PC-3 (cell line): Measurements from ENCODE around the gene SDF2L1. TPM values are rescaled to one million over a fixed set of nuclear protein-coding genes. Genes with fewer than 3 reads are reported as not detected.

Source experiments
- ATAC-seq: fragments of 200-7000 bp; cut with Tn5 transposase; 2 replicates; pipeline ENCODE4 v1.9.1; 2020; ENCODE audit warnings: mild to moderate bottlenecking, moderate library complexity
- BruUV-seq: library from RNA; stranded (reverse); fragments of 400-500 nt; replicated peaks from 2 replicates; lab custom pipeline; 2021; lab: Mats Ljungman, UMichigan
- CTCF ChIA-PET: fragments of 300-600 bp; sonication (Branson Sonifier 250); formaldehyde crosslinking; loops from one replicate; lab custom pipeline; 2022; ENCODE audit warnings: antibody characterized with exemption; lab: Charles Lee
- POLR2A ChIA-PET: fragments of 300-600 bp; sonication (Branson Sonifier 250); formaldehyde crosslinking; loops from one replicate; lab custom pipeline; 2022; ENCODE audit warnings: antibody characterized with exemption; ENCODE audit not compliant: unreplicated experiment; lab: Charles Lee
- DNase-seq: peaks from one replicate; pipeline ENCODE4 v3.0.0-alpha.2; 2015
- H2AFZ ChIP-seq: fragments of 300-600 bp; sonication (generic); 2 replicates; pipeline ENCODE4 v1.6.0; 2016; ENCODE audit warnings: antibody characterized with exemption, low read length
- H3F3A ChIP-seq: fragments of 300-600 bp; sonication (generic); one replicate; pipeline ENCODE4 v1.6.0; 2017; ENCODE audit warnings: antibody characterized with exemption, low read length, control low read depth, mild to moderate bottlenecking; ENCODE audit not compliant: unreplicated experiment
- H3K27ac ChIP-seq: fragments of 300-600 bp; sonication (generic); 2 replicates; pipeline ENCODE4 v1.5.1; 2016; ENCODE audit warnings: mild to moderate bottlenecking, low read length
- H3K27me3 ChIP-seq: fragments of 300-600 bp; sonication (generic); 2 replicates; pipeline ENCODE4 v1.6.1; 2016; ENCODE audit warnings: low read length, mixed read lengths
- H3K36me3 ChIP-seq: fragments of 300-600 bp; sonication (generic); 2 replicates; pipeline ENCODE4 v1.6.1; 2016; ENCODE audit warnings: low read depth, mixed run types, low read length, mixed read lengths
- H3K4me1 ChIP-seq: fragments of 300-600 bp; sonication (generic); 2 replicates; pipeline ENCODE4 v1.5.1; 2016; ENCODE audit warnings: low read length; ENCODE audit not compliant: insufficient read depth
- H3K4me2 ChIP-seq: fragments of 300-600 bp; sonication (generic); 2 replicates; pipeline ENCODE4 v1.6.0; 2016; ENCODE audit warnings: low read length
- H3K4me3 ChIP-seq: fragments of 300-600 bp; sonication (generic); 2 replicates; pipeline ENCODE4 v1.5.1; 2016; ENCODE audit warnings: mild to moderate bottlenecking, low read length, mixed read lengths
- H3K79me2 ChIP-seq: fragments of 300-600 bp; sonication (generic); 2 replicates; pipeline ENCODE4 v1.6.1; 2017; ENCODE audit warnings: low read length, mixed read lengths
- H3K9ac ChIP-seq: fragments of 300-600 bp; sonication (generic); 2 replicates; pipeline ENCODE4 v1.6.0; 2016; ENCODE audit warnings: mild to moderate bottlenecking, low read length
- H3K9me2 ChIP-seq: fragments of 300-600 bp; sonication (generic); replicated peaks from 2 replicates; pipeline ENCODE4 v1.6.1; 2016; ENCODE audit warnings: mixed run types, low read length, mixed read lengths
- H3K9me3 ChIP-seq: fragments of 300-600 bp; sonication (generic); 2 replicates; pipeline ENCODE4 v1.6.1; 2016; ENCODE audit warnings: low read length, mixed read lengths
- H4K20me1 ChIP-seq: fragments of 300-600 bp; sonication (generic); 2 replicates; pipeline ENCODE4 v1.6.1; 2016; ENCODE audit warnings: low read length, mixed read lengths
- CTCF ChIP-seq: fragments of 300-600 bp; sonication (generic); conservative IDR thresholded peaks from 2 replicates; pipeline ENCODE4 v1.5.1; 2017; ENCODE audit warnings: antibody characterized with exemption, low read depth, mild to moderate bottlenecking, low read length
- EZH2 ChIP-seq: fragments of 300-600 bp; sonication (generic); IDR thresholded peaks from one replicate; pipeline ENCODE4 v1.6.1; 2017; ENCODE audit warnings: antibody characterized with exemption, mild to moderate bottlenecking, low read length; ENCODE audit not compliant: unreplicated experiment
- EZH2phosphoT487 ChIP-seq: fragments of 300-600 bp; sonication (generic); IDR thresholded peaks from 2 replicates; pipeline ENCODE4 v1.6.1; 2018; ENCODE audit warnings: mild to moderate bottlenecking, antibody characterized with exemption, low read length, borderline replicate concordance
- intact Hi-C: fragments of 100-400 bp; cut with micrococcal nuclease; formaldehyde crosslinking; loops from 2 replicates; pipeline ENCODE4 v1.9.0; 2023
- total RNA-seq: library from RNA; depleted of rRNA; stranded (reverse); fragments of >200 nt; gene quantifications from 2 replicates; pipeline ENCODE4 v1.2.3, GENCODE V29; 2014

Gene SDF2L1
- total RNA-seq, 1 experiment from 2014 or later: 180 TPM

DNA sequence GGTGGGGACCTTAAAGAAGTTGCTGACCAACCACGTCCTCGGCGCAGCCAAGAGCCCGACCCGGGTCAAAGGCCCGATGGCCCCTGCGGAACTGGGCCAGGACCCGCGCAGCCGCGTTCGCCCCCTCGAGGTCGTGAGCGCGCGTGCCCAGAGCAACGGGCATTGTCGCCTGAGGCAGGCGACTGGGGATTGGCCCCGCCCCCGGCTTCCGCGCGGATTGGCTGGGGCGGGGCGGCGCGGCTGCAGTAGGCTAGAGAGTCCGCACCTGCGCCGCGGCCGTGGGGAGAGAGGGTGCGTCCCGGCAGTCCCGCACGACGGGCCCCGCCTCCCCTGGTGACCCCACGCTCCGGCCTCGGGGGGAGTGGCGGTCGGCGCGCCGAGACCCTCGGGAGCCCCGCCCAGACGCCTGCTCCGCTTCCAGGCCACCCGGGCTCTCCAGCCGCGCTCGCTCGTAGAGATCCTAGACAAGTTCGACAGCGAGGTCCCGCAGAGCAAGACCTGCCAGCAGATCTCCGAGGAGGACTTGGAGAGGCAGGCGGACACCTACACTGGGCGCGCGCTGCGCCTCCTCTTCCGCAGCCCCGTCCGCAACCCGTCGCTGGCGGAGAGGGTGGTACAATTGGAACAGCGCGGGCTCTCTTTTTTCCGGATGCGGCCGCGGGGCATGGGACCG lies 15.4 kb downstream of the SDF2L1 start:
- Histone ChIP-seq H3F3A (no peaks in the 10 kb centered on the region), H3K79me2 (peaks cover 9% of the 10 kb centered on the region), H3K4me2 (peak overlapping the region; percentile 81), H3K36me3 (no peaks in the 10 kb centered on the region), H3K9me2 (no peaks in the 10 kb centered on the region), H2AFZ (peak overlapping the region; percentile 78), H3K4me3 (peak overlapping the region; percentile 71), H3K27me3 (no peaks in the 10 kb centered on the region), H4K20me1 (no peaks in the 10 kb centered on the region), H3K9me3 (no peaks in the 10 kb centered on the region), H3K4me1 (peaks cover 4% of the 10 kb centered on the region; the same call in 1 of the 2 replicates), H3K27ac (no peak overlapping the region), H3K9ac (peak overlapping the region; percentile 43; the same call in 1 of the 2 replicates)
- TF ChIP-seq CTCF (0 out of 2 replicates have a peak, but pooled peaks have one; percentile 13), EZH2phosphoT487 (no peak), EZH2 (no peak)
- DNase-seq (peak; percentile 71), ATAC-seq (peak; percentile 93)
- POLR2A ChIA-PET: interaction anchor here (0.6 kb wide), 1 partner anchor 102 kb away, joined by 3 read pairs; no protein-coding TSS in a partner anchor
- intact Hi-C loops: no loop called here
- CTCF ChIA-PET: no interaction called here
- BruUV-seq: no TSS peak

GRCh38 chr22:21659864-21660525 lies 17.9 kb downstream of the SDF2L1 start:
- Histone ChIP-seq H3K9ac (no peak overlapping the region), H3K79me2 (no peaks in the 10 kb centered on the region), H3K36me3 (no peaks in the 10 kb centered on the region), H3K4me1 (peaks cover 4% of the 10 kb centered on the region; the same call in 1 of the 2 replicates), H3K4me3 (no peak overlapping the region), H2AFZ (no peak overlapping the region), H3F3A (no peaks in the 10 kb centered on the region), H3K27me3 (no peaks in the 10 kb centered on the region), H3K27ac (no peak overlapping the region), H3K9me3 (no peaks in the 10 kb centered on the region), H3K9me2 (no peaks in the 10 kb centered on the region), H4K20me1 (no peaks in the 10 kb centered on the region), H3K4me2 (no peak overlapping the region)
- TF ChIP-seq CTCF (no peak), EZH2phosphoT487 (no peak), EZH2 (no peak)
- intact Hi-C loops: no loop called here
- DNase-seq: no peak
- ChIA-PET POLR2A (no interaction called here), CTCF (no interaction called here)
- ATAC-seq: no peak
- no TSS peak for BruUV-seq

- H2AFZ ChIP-seq: no peak overlapping the region
- no peak overlapping the region for H3K9ac ChIP-seq
- DNase-seq (no peak), ATAC-seq (no peak)
- H3K4me2 ChIP-seq: no peak overlapping the region
- TF ChIP-seq CTCF (no peak), EZH2phosphoT487 (no peak), EZH2 (no peak)
- intact Hi-C loops: no loop called here
- H3K4me3 ChIP-seq: no peak overlapping the region
- no peak overlapping the region for H3K27ac ChIP-seq
- H4K20me1 ChIP-seq: no peaks in the 10 kb centered on the region
- H3F3A ChIP-seq: no peaks in the 10 kb centered on the region
- H3K79me2 ChIP-seq: no peaks in the 10 kb centered on the region
- peaks cover 4% of the 10 kb centered on the region; the same call in 1 of the 2 replicates for H3K4me1 ChIP-seq
- H3K9me3 ChIP-seq: no peaks in the 10 kb centered on the region
- H3K36me3 ChIP-seq: no peaks in the 10 kb centered on the region
- POLR2A ChIA-PET: no interaction called here
- H3K9me2 ChIP-seq: no peaks in the 10 kb centered on the region
- H3K27me3 ChIP-seq: no peaks in the 10 kb centered on the region
- BruUV-seq: no TSS peak
- CTCF ChIA-PET: no interaction called here
Observed at GRCh38 chr22:21660904-21661303, 18.8 kb downstream of the SDF2L1 start.
